LNCaP clone FGC (cell line): ENCODE results near the gene ZNF787.
"Not testable (repeated sequence)": the region's sequence is repeated elsewhere in the genome, so short reads cannot be mapped to it uniquely, and the experiment has no call there.

Experiments
- DNase-seq: peaks from one replicate; pipeline ENCODE4 v3.0.0-alpha.2; 2011; ENCODE audit warnings: low read depth
- H3K4me3 ChIP-seq: 2 replicates; pipeline ENCODE4 v1.5.1; 2011; ENCODE audit warnings: mild to moderate bottlenecking, low read depth, low read length, control low read depth
- CTCF ChIP-seq: IDR thresholded peaks from 2 replicates; pipeline ENCODE4 v1.5.1; 2012; ENCODE audit warnings: mild to moderate bottlenecking; ENCODE audit not compliant: control insufficient read depth, insufficient read depth; ENCODE audit errors: extremely low read depth

ZNF787 gene

GRCh38 chr19:56150358-56150757 is 29.3 kb upstream of the ZNF787 start:
- TF ChIP-seq CTCF = no peak
- no peak overlapping the region for H3K4me3 ChIP-seq
- DNase-seq = no peak

GRCh38 chr19:56149656-56150038 is 28.6 kb upstream of the ZNF787 start:
- DNase-seq = no peak
- TF ChIP-seq CTCF = no peak
- H3K4me3 ChIP-seq = no peak overlapping the region

- H3K4me3 ChIP-seq, DNase-seq: not testable (repeated sequence)
These were observed 28.0 kb upstream of the ZNF787 start for GRCh38 chr19:56148955-56149655.

- TF ChIP-seq CTCF = no peak
- DNase-seq = no peak
- H3K4me3 ChIP-seq = no peak overlapping the region
These were observed 27.0 kb upstream of the ZNF787 start for GRCh38 chr19:56148096-56148495.

GRCh38 chr19:56147307-56147706 is 26.2 kb upstream of the ZNF787 start:
- no peak for TF ChIP-seq CTCF
- DNase-seq = no peak
- H3K4me3 ChIP-seq = no peak overlapping the region

GRCh38 chr19:56146904-56147303 is 25.8 kb upstream of the ZNF787 start:
- no peak for TF ChIP-seq CTCF
- no peak overlapping the region for H3K4me3 ChIP-seq
- no peak for DNase-seq

- no peak for DNase-seq
- no peak overlapping the region for H3K4me3 ChIP-seq
- no peak for TF ChIP-seq CTCF
These were observed 24.6 kb upstream of the ZNF787 start for GRCh38 chr19:56145698-56146097.
